Ramos (cell line): ENCODE results near the gene EBP.

Source experiments
- in situ Hi-C: fragments of 300-500 bp; cut with MboI; formaldehyde crosslinking; loops from one replicate; pipeline ENCODE4 v1.14.3; 2022; ENCODE audit warnings: low sequenced_read_pairs; ENCODE audit not compliant: unreplicated experiment

Gene EBP

DNA sequence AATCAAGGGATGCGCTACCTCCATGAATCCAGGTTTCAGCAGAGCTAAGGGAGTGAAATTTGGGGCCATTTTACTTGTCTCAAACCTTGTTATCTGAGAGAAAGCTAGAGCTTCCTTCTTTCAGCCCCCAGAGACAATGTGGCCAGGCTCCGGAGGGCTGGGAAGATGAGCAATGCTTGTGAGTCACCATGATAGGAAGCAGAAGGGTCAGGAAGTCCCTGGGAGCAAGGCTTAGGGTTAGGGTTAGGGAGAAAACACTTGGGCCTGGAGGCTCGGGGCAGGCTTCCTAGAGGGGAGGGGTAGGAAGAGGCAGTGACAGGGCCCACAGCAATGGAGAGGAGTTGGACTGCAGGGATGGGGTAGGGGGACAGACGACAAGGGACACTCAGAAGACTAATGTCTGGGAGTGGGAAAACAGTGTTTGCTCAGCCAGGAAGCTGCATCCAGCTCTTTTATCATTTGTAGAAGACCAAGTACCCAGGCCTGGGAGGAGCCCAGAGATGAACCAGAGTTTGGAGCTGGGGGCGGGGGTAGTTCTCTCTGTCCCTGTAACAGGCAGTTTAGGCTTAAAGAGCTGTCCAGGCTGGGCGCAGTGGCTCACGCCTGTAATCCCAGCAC lies 29.2 kb upstream of the EBP start:
- in situ Hi-C loops, result no loop called here

DNA sequence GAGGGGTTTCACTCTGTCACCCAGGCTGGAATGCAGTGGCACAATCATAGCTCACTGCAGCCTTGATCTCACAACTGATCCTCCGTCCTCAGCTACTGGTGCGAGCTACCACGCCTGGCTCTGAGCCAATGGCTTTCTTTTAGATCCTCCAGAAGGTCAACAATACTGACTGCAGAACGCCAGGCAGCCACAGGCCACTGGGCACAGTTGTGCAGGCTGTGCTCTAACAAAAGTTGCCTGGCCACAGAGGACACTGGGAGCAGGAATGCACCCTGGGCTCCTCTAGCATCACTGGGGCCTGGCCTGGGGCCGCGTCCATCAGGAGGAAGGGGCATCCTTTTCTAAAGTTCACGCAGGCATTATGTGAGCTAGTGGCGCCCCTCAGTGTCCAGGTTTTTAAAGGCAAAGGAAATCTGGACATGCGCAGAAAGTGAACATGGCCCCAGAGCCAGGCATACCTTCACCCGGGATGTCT lies 27.7 kb upstream of the EBP start:
- in situ Hi-C loops, result no loop called here

DNA sequence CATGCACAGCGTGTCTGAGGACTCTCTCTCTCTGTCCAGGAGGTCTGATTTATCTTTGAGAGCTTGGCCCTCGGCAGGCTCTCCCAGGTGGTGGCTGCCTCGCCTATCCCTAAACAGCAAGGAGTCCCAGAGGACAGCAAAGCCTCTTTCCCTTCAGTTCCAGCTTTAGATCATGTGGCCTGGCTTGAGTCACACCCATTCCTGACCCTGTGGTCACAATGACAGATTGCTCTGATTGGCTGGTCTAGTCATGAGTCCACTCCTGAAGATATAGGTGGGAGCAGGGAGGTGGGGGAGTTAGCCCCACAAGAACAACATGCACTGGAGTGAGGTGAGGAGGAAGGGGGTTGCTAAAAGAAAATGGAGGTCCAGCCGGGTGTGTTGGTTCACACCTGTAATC lies 24.9 kb upstream of the EBP start:
- in situ Hi-C loops, result no loop called here

DNA sequence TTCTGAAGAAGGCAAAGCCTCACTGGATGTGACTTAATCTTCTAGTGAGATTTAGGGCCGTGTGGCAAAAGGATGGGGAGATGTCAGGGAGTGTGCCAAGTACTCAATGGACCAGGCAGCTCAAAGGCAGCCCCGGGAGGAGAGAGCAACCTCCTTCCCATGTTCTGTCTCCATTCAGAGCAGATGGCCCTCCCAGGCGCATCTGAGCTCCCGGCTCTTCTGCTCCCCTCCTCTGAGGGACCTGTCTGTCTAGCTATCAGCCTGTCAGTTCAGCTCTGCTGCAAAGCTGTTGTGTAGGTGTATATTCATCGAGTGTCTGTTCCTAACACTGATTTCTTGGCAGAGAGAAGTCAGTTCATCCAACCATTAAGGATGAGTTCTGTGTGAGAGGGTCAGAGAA lies 23.7 kb upstream of the EBP start:
- in situ Hi-C loops, result no loop called here

DNA sequence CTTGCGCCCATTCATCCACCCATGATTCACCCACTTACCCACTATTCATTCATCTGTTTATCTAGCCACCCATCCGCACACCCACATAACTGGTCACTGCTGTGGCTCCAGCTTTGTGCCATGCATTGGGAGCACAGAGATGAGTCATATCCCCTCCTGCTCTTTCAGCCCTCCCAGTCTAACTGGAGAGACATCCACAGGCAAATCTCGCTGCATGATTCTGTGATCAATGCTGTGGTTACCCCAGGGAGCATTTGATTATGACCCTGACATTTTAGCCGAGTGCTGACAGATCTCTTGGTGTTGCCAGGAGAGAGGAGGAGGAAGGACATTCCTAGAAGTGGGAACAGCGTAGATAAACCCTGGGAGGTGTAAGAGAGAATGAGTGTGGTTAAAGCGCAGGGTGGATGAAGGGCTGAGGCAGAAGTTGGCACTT lies 23.2 kb upstream of the EBP start:
- in situ Hi-C loops, result no loop called here

DNA sequence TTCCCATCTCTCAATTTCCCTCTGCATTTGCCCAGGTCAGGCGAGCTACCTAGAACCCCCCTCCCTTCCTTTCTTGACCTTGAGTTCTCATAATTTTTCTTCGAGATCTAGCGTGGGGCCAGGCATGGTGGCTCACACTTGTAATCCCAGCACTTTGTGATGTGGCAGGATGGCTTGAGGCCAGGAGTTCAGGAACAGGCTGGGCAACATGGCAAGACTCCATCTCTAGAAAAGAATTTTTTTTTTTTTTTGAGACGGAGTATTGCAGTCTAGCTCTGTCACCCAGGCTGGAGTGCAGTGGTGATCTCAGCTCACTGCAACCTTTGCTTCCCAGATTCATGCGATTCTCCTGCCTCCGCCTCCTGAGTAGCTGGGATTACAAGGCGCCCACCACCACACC lies 17.3 kb upstream of the EBP start:
- in situ Hi-C loops, result loop anchor here (25.0 kb wide), 1 partner anchor 417 kb away; no protein-coding TSS in a partner anchor

DNA sequence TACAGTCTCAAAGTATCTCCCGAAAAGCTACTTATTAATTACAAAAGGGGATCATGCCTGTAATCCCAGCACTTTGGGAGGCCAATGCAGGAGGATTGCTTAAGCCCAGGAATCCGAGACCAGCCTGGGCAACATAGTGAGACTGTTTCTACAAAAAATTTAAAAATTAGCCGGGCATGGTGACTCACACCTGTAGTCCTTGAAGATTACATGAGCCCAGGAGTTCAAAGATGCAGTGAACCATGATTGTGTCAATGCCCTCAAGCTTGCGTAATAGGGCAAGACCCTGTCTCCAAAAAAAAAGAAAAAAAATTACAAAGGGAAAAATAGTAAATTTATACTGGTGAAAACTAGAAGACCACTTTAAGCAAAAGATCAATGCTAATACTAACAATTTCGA lies 16.1 kb upstream of the EBP start:
- in situ Hi-C loops, result loop anchor here (25.0 kb wide), 1 partner anchor 418 kb away; no protein-coding TSS in a partner anchor

DNA sequence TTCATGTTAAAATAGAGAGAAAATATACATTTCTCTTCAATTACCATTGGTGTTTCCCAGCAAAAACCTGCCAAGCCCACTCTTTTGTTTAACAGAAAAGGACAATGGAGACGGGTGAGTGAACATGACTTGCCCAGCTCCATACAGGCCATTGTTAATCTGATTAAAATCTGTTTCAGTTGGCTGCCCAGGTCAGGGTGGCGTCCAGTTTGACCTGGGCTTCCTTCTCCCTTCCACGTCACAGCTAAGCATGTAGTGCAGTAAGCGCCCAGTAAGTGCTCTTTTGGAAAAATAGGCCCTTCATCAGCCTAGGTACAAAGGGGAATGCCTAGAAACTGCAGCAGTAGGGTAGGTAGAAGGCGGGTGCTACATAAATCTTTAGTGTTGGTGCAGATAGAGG lies 14.4 kb upstream of the EBP start:
- in situ Hi-C loops, result loop anchor here (25.0 kb wide), 1 partner anchor 420 kb away; no protein-coding TSS in a partner anchor

DNA sequence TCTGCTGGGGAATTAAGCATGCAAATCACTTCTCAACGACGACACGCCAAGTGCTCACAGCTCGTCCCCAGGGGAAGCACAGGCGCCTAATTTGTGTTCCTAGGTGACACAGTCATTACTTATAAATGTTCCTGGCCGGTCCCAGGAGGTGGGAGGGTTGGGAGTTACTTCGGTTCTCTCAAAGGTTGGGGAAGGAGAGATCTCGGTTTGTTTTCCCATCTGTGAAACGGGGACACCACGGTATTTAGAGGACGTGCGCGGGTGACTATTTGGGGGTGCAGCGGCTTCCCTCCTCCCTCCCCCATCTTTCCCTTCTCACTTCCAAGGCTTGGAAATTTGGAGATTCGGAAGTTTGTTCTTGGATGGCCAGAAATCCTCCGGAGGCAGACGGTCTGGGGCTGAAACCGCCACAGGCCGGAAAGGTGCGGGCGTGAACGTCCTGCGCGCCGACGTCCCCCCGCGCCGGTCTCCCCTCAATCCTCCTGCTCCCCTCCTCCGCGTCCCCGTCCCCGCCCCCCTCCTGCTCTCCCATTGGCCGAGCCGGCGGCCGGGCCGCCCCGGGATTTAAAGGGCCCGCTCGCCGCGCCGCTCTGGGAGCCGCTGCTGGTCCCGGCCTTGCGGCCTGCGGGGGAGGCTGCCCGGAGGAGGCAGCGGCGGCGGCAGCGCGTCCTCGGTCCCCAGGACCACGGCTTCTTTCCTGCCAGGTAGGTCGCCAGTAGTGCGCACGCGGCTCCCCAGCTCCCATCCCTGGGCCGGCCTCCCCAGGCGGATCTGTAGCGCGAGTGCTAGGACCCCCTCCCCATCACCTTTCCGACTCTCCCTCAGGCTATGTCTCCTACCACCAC lies 13.0 kb upstream of the EBP start, which contains the start of gene PORCN:
Gene PORCN (plus strand): TSS at position 593 of the 845 bp plus-strand sequence. CDS start 829 bp downstream, outside the sequence.
- in situ Hi-C loops, result loop anchor here (25.0 kb wide), 1 partner anchor 421 kb away; no protein-coding TSS in a partner anchor

DNA sequence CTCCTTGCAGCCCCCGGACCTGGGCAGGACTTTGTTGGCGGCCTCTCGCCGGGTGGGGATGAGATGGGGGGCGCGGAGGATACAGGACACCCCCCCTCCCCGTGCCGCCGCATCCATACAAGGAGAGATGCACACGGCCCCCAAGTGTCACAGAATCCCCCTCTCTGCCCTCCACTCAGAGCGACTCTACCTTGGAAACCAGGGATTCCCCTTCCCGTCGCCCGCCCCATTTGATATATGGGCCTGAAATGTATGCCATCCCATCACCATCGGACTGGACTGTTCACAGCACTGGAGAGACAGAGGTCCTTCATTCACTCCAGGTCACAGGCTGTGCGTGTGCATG lies 12.4 kb upstream of the EBP start:
- in situ Hi-C loops, result loop anchor here (25.0 kb wide), 1 partner anchor 422 kb away; no protein-coding TSS in a partner anchor

DNA sequence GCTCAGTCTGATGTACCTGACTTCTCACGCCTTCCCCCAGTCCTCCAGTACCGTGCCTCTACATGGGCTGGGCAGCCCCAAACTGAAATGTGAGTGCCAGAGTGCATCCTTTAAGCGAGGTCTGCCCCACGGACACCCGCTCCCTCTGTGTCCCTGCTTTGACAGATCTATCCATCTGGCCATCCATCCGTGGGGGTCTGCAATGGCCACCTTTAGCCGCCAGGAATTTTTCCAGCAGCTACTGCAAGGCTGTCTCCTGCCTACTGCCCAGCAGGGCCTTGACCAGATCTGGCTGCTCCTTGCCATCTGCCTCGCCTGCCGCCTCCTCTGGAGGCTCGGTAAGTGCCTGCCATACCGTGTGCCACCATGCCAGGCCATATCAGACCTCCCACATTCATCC lies 12.0 kb upstream of the EBP start:
- in situ Hi-C loops, result loop anchor here (25.0 kb wide), 1 partner anchor 422 kb away; no protein-coding TSS in a partner anchor

DNA sequence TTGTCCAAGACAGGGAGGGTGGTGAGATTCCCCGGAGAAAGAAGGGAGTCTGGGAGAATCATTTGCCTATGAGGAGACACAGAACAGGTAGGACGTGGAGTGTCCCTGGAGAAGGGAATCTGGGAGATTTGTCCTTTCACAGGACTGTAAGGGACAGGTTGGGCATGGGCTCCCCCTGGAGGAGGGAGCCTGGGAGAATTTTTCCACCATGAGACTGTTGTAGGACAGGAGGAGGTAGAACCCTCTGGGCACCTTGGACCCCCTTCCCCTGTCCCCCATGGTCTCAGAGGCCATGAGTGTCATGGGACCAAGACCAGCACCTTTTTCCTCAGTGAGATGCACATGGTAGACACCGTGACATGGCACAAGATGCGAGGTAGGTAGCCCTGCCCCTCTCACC lies 10.0 kb upstream of the EBP start:
- in situ Hi-C loops, result loop anchor here (25.0 kb wide), 1 partner anchor 424 kb away; no protein-coding TSS in a partner anchor

DNA sequence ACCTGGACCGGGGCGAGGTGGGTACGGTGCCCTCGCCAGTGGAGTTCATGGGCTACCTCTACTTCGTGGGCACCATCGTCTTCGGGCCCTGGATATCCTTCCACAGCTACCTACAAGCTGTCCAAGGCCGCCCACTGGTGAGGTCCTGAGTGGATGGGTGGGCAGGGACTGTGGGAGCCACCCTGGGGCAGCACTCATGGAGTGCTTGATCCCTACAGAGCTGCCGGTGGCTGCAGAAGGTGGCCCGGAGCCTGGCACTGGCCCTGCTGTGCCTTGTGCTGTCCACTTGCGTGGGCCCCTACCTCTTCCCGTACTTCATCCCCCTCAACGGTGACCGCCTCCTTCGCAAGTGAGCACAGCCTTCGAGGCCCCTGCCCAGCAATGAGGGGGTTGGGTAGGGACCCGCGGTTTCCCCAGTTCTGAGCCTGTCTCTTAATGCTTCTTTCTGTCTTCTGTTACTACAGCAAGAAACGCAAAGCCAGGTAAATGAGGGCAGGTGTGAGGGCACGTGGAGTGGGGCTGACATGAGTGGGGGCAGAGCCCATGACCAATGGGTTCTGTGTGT lies 9.2 kb upstream of the EBP start:
- in situ Hi-C loops, result loop anchor here (25.0 kb wide), 1 partner anchor 425 kb away; no protein-coding TSS in a partner anchor

DNA sequence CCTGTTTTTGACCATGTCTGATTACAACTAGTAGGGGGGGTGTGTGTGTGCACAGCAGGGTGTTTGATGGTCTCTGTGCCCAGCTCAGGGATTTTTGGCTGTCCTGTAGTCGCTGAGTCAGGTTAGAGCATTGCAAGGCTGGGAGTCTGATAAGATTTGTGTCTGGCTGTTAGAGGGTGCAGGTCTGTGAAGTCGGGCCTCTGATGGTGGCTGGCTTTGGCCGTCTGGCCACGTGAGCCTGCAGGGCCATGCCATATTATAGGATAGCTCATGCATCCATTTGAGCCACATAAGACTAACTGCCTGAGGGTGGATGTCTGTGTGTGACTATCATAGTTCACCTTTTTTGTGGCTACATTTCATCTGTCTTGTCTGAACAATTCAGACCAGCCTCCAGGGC lies 7.9 kb upstream of the EBP start:
- in situ Hi-C loops, result loop anchor here (25.0 kb wide), 1 partner anchor 426 kb away; no protein-coding TSS in a partner anchor

DNA sequence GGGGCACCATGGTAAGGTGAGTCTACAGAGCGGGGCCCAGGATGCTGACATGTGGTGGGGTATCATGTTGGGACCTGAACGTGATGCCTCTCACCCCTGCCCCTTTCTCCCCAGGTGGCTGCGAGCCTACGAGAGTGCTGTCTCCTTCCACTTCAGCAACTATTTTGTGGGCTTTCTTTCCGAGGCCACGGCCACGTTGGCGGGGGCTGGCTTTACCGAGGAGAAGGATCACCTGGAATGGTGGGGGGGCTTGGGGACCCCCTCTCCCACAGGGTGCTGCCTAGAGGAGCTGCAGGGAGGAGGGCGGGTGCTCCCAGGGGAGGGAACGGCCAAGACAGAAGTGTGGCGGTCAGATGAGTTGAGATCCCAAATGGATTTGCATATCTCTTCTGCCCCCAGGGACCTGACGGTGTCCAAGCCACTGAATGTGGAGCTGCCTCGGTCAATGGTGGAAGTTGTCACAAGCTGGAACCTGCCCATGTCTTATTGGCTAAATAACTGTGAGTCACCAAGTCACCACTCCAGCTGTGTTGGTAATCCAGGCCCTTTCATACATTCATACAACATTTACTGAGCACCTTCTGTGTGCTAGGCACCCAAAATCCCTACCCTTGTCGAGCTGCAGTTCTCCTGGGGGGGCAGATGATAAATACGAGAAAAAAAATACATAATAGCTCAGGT lies 7.3 kb upstream of the EBP start:
- in situ Hi-C loops, result loop anchor here (25.0 kb wide), 1 partner anchor 427 kb away; no protein-coding TSS in a partner anchor

DNA sequence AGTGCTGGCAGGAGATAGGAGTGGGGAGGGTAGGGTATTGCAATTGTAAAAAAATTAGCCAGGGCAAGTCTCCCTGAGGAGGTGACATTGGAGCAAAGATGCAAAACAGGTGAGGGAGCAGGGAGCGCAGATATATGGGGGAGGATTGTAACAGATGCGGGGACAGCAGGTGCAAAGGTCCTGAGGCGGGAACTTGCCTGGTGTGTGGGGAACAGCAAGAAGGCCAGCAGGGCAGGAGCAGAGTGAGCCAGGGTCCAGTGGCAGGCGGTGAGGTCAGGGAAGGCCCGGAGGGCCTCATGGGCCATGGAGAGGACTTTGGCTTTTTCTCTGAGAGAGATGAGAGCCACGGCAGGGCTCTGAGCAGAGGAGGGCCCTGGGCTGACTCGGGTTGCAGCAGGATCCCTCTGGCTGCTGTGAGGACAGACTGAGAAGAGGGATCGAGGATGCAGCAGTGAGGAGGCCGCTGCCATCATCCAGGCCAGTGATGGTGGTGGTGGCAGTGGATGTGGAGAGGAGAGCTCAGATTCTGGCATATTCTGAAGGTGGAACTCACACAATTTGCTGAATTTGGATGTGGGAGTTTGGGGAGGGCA lies 6.6 kb upstream of the EBP start:
- in situ Hi-C loops, result loop anchor here (25.0 kb wide), 1 partner anchor 428 kb away; no protein-coding TSS in a partner anchor

DNA sequence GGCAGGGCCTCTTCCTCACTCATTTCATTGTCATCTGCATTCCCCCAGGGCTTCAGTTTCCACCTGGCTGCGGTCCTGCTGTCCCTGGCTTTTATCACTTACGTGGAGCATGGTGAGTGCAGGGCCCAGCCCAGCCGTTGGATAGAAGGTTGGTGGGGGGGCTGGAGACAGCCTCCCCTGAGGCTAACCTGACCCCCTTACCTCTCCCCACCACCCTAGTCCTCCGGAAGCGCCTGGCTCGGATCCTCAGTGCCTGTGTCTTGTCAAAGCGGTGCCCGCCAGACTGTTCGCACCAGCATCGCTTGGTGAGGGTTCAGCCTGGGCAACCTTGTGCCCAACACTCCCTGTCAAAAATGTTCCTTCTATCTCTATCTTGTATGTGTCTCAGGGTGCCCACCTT lies 5.8 kb upstream of the EBP start:
- in situ Hi-C loops, result loop anchor here (25.0 kb wide), 1 partner anchor 429 kb away; no protein-coding TSS in a partner anchor

DNA sequence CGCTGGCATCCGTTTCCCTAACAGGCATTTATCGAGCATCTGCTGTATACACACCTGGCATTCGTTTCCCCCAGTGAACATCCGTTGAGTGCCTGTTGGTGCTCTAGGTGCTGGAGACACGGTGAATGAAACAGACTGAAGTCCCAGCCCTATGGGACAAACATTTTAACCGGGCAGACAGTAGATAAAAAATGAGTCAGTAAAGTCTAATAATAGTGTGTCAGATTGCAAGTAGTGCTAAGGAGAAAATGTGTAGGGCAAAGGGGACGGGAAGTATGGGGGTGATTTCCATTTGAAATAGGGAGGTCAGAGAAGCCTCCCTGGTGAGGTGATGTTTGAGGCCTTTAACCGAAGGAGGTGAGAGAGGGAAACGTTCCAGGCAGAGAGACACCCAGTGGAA lies 5.3 kb upstream of the EBP start:
- in situ Hi-C loops, result loop anchor here (25.0 kb wide), 1 partner anchor 429 kb away; no protein-coding TSS in a partner anchor

DNA sequence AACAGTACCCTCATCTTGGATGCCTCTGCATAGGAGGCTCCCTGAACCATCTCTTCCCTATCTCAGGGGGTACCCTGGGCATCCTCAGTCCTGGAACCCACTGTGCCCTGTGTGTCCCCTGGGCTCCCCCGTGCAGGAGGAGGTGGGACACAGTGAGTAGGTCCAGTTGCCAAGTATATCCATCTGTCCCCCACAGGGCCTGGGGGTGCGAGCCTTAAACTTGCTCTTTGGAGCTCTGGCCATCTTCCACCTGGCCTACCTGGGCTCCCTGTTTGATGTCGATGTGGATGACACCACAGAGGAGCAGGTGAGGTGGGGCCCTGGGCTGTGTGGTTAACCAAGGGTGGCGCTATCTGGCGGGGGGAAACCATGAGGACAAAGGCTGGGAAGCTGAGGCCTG lies 4.6 kb upstream of the EBP start:
- in situ Hi-C loops, result loop anchor here (25.0 kb wide), 1 partner anchor 430 kb away; no protein-coding TSS in a partner anchor
